Tibial artery (tissue), 4 donors: ENCODE data around the gene NISCH.
A peak's percentile ranks its signal among the peaks of the same experiment; 100 is the strongest.

ENCODE experiments used
- DNase-seq, 2 donors: peaks; one replicate each; pipeline ENCODE4 v3.0.0-alpha.2; 2019
- H3K27ac ChIP-seq, 2 donors: fragments of 200-600 bp; sonication (generic) in 1 of 2; 1 replicate in 1 of 2; 2 replicates in 1 of 2; pipeline ENCODE4 v1.5.1; 2018 to 2019; ENCODE audit warnings: mild to moderate bottlenecking in 1 of 2
- H3K27me3 ChIP-seq, 2 donors: fragments of 200-600 bp; sonication (generic) in 1 of 2; one replicate each; pipeline versions ENCODE4 v1.5.1 to v1.6.0; 2016 to 2019
- H3K36me3 ChIP-seq, 3 donors: fragments of 200-600 bp; sonication (generic) in 2 of 3; one replicate each; pipeline ENCODE4 v1.5.1; 2016 to 2019; ENCODE audit warnings: mild to moderate bottlenecking in 2 of 3
- H3K4me1 ChIP-seq, 4 donors: fragments of 200-600 bp; sonication (generic) in 2 of 4; 1 replicate in 3 of 4; 2 replicates in 1 of 4; pipeline ENCODE4 v1.5.1; 2016 to 2019
- H3K4me3 ChIP-seq, 2 donors: fragments of 200-600 bp; sonication (generic) in 1 of 2; 1 replicate in 1 of 2; 2 replicates in 1 of 2; pipeline ENCODE4 v1.5.1; 2018 to 2019; ENCODE audit warnings: mild to moderate bottlenecking in 2 of 2
- H3K9me3 ChIP-seq, 3 donors: fragments of 200-600 bp; sonication (generic) in 1 of 3; one replicate each; pipeline ENCODE4 v1.5.1; 2016 to 2019
- intact Hi-C: fragments of 100-400 bp; cut with DNase I; formaldehyde crosslinking; loops from one replicate; pipeline ENCODE4 v1.15.0; 2023; ENCODE audit warnings: low total_unique reads
- TF ChIP-seq, protein P1 (sequence below), 2 experiments: fragments of 200-600 bp in 1 of 2; fragments of 450-650 bp in 1 of 2; IDR thresholded peaks; one replicate each; pipeline ENCODE4 v1.5.1; 2017 to 2019; ENCODE audit warnings: antibody characterized with exemption in 2 of 2, mild to moderate bottlenecking in 1 of 2, moderate library complexity in 1 of 2

NISCH gene

DNA sequence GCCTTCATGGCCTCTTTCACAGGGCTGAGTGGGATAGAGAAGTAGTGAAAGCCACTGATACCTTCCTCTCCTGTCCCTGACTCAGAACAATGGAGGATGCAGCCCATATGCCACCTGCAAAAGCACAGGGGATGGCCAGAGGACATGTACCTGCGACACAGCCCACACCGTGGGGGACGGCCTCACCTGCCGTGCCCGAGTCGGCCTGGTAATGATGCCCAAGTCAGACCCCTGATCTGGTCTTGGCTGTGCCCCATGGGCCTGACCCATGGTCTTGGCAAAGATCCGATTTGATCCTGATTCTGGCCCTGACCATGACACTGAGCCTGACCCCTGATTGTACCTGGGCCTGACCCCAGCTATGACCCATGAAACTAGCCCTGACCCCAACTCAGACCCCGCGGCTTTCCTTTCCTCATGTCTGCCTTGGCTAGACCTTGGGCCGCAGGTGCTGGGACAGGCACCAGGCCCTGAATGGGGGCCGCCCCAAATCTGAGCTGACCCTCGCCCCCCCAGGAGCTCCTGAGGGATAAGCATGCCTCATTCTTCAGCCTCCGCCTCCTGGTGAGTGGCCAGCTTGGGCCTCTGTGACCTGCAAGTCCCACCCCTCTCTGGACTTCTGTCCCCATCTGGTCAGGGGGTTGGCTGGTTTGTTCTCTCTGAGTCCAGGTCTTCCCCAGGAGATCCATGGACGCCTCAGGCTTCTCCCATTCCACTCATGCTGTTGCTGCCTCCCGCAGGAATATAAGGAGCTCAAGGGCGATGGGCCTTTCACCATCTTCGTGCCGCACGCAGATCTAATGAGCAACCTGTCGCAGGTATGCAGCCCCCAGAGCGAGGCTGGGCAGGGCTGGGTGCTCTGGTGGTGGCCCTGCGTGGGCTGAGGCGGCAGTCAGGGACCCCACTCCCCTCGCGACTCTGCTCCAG, 62.7 kb downstream of the NISCH start:
- Histone ChIP-seq H3K9me3 (no peaks in the 10 kb centered on the region), H3K4me3 (peak overlapping the region; percentile 8 to 41)
- no peak for DNase-seq

DNA sequence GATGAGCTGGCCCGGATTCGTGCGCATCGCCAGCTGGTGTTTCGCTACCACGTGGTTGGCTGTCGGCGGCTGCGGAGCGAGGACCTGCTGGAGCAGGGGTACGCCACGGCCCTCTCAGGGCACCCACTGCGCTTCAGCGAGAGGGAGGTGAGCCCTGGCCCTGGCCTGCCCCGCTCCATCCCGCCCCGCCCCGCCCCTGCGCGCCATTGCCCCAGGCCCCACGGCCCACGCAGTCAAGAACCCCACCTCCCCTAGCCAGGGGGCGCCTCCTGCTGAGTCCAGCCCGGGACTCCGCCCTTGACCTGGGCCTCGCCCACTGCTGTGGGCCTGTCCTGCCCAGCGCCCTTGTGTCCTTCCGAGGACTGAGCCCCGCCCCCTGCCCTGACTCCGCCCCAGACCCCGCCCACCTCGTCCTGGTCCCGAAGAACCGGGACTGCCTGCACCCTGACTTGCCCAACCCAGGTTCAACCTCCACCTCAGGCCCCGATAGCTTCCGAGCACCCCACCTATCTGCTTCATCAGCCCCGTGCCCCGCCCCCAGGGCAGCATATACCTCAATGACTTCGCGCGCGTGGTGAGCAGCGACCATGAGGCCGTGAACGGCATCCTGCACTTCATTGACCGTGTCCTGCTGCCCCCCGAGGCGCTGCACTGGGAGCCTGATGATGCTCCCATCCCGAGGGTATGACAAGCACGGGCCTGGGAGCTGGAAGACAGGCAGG, 63.5 kb downstream of the NISCH start:
- Histone ChIP-seq H3K9me3 (no peaks in the 10 kb centered on the region), H3K4me3 (peak overlapping the region; percentile 8 to 41), H3K36me3 (peaks cover 0 to 8% (median 6%) of the 10 kb centered on the region in 3 donors), H3K27ac (no peak overlapping the region), H3K27me3 (no peaks in the 10 kb centered on the region), H3K4me1 (peaks cover 0 to 6% (median 2%) of the 10 kb centered on the region in 4 donors)
- intact Hi-C loops = no loop called here
- TF ChIP-seq, protein P1, sequence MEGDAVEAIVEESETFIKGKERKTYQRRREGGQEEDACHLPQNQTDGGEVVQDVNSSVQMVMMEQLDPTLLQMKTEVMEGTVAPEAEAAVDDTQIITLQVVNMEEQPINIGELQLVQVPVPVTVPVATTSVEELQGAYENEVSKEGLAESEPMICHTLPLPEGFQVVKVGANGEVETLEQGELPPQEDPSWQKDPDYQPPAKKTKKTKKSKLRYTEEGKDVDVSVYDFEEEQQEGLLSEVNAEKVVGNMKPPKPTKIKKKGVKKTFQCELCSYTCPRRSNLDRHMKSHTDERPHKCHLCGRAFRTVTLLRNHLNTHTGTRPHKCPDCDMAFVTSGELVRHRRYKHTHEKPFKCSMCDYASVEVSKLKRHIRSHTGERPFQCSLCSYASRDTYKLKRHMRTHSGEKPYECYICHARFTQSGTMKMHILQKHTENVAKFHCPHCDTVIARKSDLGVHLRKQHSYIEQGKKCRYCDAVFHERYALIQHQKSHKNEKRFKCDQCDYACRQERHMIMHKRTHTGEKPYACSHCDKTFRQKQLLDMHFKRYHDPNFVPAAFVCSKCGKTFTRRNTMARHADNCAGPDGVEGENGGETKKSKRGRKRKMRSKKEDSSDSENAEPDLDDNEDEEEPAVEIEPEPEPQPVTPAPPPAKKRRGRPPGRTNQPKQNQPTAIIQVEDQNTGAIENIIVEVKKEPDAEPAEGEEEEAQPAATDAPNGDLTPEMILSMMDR (IDR thresholded peaks at IDR 0.05) = no peak
- DNase-seq = no peak

More for the DNA sequence above, 62.7 kb downstream of the NISCH start:
- intact Hi-C loops = no loop called here
- no peaks in the 10 kb centered on the region for H3K27me3 ChIP-seq
- H3K36me3 ChIP-seq = peaks cover 0 to under 1% (median 0%) of the 10 kb centered on the region in 3 donors
- TF ChIP-seq, protein P1 (IDR thresholded peaks at IDR 0.05) = no peak
- H3K27ac ChIP-seq = no peak overlapping the region
- peaks cover 0 to 6% (median 2%) of the 10 kb centered on the region in 4 donors for H3K4me1 ChIP-seq

DNA sequence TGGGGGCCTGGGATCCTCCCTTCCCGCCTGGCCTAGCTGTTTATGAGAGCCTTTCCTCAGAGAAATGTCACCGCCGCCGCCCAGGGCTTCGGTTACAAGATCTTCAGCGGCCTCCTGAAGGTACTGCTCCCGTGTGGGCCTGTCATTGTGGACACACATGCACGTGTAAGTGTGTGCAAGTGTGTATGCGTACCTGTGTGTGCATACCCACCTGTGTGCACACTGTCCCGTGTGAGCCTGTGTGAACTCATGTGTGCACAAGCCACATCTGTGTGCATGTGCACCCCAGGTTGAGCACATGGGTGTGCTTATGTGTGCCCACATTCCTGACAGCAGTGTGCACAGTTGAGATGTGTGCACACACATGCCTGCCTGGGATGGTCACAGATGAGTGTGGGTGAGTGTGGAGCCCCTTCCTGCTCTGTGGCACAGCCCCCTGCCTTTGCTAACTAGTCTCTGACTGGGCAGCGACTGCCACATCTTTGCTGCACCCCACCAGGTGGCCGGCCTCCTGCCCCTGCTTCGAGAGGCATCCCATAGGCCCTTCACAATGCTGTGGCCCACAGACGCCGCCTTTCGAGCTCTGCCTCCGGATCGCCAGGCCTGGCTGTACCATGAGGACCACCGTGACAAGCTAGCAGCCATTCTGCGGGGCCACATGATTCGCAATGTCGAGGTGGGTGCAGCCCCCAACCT, 64.2 kb downstream of the NISCH start:
- Histone ChIP-seq H3K27me3 (no peaks in the 10 kb centered on the region), H3K27ac (no peak overlapping the region), H3K9me3 (no peaks in the 10 kb centered on the region), H3K4me3 (no peak overlapping the region), H3K36me3 (peaks cover 0 to 14% (median 11%) of the 10 kb centered on the region in 3 donors), H3K4me1 (peaks cover 0 to 13% (median 5%) of the 10 kb centered on the region in 4 donors)
- intact Hi-C loops = no loop called here
- TF ChIP-seq, protein P1 (IDR thresholded peaks at IDR 0.05) = no peak
- no peak for DNase-seq

DNA sequence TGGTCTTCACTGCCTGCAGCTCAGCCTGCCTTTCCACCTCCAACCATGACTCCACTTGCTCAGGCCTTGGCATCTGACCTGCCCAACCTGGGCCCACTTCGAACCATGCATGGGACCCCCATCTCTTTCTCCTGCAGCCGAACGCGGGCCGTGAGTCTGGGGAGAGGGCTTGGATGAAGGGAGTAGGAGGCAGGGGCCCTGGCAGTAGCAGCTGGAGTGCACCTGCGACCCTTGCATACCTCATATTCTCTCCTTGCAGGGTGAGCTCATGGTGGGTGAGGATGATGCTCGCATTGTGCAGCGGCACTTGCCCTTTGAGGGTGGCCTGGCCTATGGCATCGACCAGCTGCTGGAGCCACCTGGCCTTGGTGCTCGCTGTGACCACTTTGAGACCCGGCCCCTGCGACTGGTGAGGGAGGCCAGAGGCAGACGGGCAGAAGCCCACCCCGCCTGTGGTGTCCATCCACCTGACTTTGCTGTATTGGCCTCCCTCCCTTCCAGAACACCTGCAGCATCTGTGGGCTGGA, 64.8 kb downstream of the NISCH start:
- Histone ChIP-seq H3K27ac (no peak overlapping the region), H3K4me1 (peaks cover 0 to 19% (median 12%) of the 10 kb centered on the region in 4 donors), H3K4me3 (no peak overlapping the region), H3K36me3 (peaks cover 0 to 15% (median 11%) of the 10 kb centered on the region in 3 donors), H3K9me3 (no peaks in the 10 kb centered on the region), H3K27me3 (no peaks in the 10 kb centered on the region)
- TF ChIP-seq, protein P1 (IDR thresholded peaks at IDR 0.05) = no peak
- intact Hi-C loops = no loop called here
- no peak for DNase-seq
